IPS DF 4.7 (cell line): ENCODE results near the gene CLPTM1L.
"Not testable (repeated sequence)": the region's sequence is repeated elsewhere in the genome, so short reads cannot be mapped to it uniquely, and the experiment has no call there.

Experiments used
- DNase-seq: peaks from one replicate; pipeline ENCODE4 v3.0.0-alpha.2; 2013; ENCODE audit warnings: low spot score; ENCODE audit errors: extremely low read depth

The CLPTM1L gene

GRCh38 chr5:1278216-1278615 lies 66.7 kb downstream of the CLPTM1L start:
- DNase-seq: no peak

GRCh38 chr5:1277781-1278180 lies 67.1 kb downstream of the CLPTM1L start:
- DNase-seq: no peak

GRCh38 chr5:1277331-1277730 lies 67.6 kb downstream of the CLPTM1L start:
- DNase-seq: no peak

GRCh38 chr5:1276930-1277329 lies 68.0 kb downstream of the CLPTM1L start:
- DNase-seq: no peak

GRCh38 chr5:1275397-1276391 lies 69.2 kb downstream of the CLPTM1L start:
- DNase-seq: not testable (repeated sequence)

GRCh38 chr5:1274471-1274870 lies 70.4 kb downstream of the CLPTM1L start:
- no peak for DNase-seq

- no peak for DNase-seq
Observed at GRCh38 chr5:1273745-1274144, 71.2 kb downstream of the CLPTM1L start.

- no peak for DNase-seq
Observed at GRCh38 chr5:1272201-1272600, 72.7 kb downstream of the CLPTM1L start.

GRCh38 chr5:1270933-1271914 lies 73.7 kb downstream of the CLPTM1L start:
- DNase-seq: no peak

- DNase-seq: no peak
Observed at GRCh38 chr5:1270426-1270825, 74.5 kb downstream of the CLPTM1L start.

- DNase-seq: no peak
Observed at GRCh38 chr5:1268666-1269065, 76.2 kb downstream of the CLPTM1L start.

GRCh38 chr5:1268056-1268455 lies 76.8 kb downstream of the CLPTM1L start:
- DNase-seq: no peak
